DOHH2 (cell line): ENCODE results near the gene C3.

ENCODE experiments used
- CTCF ChIP-seq: fragments of 200-600 bp; sonication (generic); IDR thresholded peaks from one replicate; pipeline ENCODE4 v1.5.1; 2014; ENCODE audit warnings: antibody characterized with exemption, mild to moderate bottlenecking, low read depth, low read length; ENCODE audit not compliant: poor library complexity, severe bottlenecking
- EZH2phosphoT487 ChIP-seq: fragments of 200-600 bp; sonication (generic); IDR thresholded peaks from 2 replicates; pipeline ENCODE4 v1.6.1; 2017; ENCODE audit warnings: borderline replicate concordance, mild to moderate bottlenecking, antibody characterized with exemption, low read length, moderate library complexity, mixed read lengths

GRCh38 chr19:6713773-6714692 is 6.4 kb downstream of the C3 start:
- TF ChIP-seq CTCF (no peak), EZH2phosphoT487 (no peak)
